Natural killer cell treated with Interleukin-12 subunit alpha and Interleukin-12 subunit beta and Interleukin-15 and Interleukin-18, amount 100 ng/mL, for 72 hours (primary cell): Measurements from ENCODE around the gene MEIS3. TPM values are rescaled to one million over a fixed set of nuclear protein-coding genes. Genes with fewer than 3 reads are reported as not detected.
A peak's percentile ranks its signal among the peaks of the same experiment; 100 is the strongest.
"Not testable (repeated sequence)": the region's sequence is repeated elsewhere in the genome, so short reads cannot be mapped to it uniquely, and the experiment has no call there.

ENCODE experiments used
- ATAC-seq, 2 donors: fragments of 150-1000 bp; cut with Tn5 transposase in 1 of 2; sonication (Bioruptor Pico), chemical (Tn5 transposase) in 1 of 2; 2 replicates each; pipeline ENCODE4 v1.10.0; 2021
- DNase-seq: peaks from one replicate; pipeline ENCODE4 v3.0.0; 2022; ENCODE audit warnings: low spot score
- H3K27ac Mint-ChIP-seq, 2 donors: 1 replicate in 1 of 2; 2 replicates in 1 of 2; pipeline ENCODE4 v1.8.0; 2022; ENCODE audit warnings: mixed read lengths in 2 of 2, mild to moderate bottlenecking in 1 of 2, moderate library complexity in 1 of 2
- H3K27me3 Mint-ChIP-seq, 2 donors: 1 replicate in 1 of 2; 2 replicates in 1 of 2; pipeline ENCODE4 v1.8.0; 2022; ENCODE audit warnings: mixed read lengths in 2 of 2
- H3K36me3 Mint-ChIP-seq: one replicate; pipeline ENCODE4 v1.8.0; 2022; ENCODE audit warnings: mixed read lengths
- H3K4me1 Mint-ChIP-seq, 2 donors: 1 replicate in 1 of 2; 2 replicates in 1 of 2; pipeline ENCODE4 v1.8.0; 2022; ENCODE audit warnings: low read depth in 2 of 2, mixed read lengths in 2 of 2, mild to moderate bottlenecking in 1 of 2
- H3K4me3 Mint-ChIP-seq: one replicate; pipeline ENCODE4 v1.8.0; 2022; ENCODE audit warnings: mixed read lengths
- H3K9me3 Mint-ChIP-seq: 2 replicates; pipeline ENCODE4 v1.8.0; 2022; ENCODE audit warnings: mixed read lengths
- total RNA-seq, 2 donors: library from RNA; stranded (reverse); gene quantifications; one replicate each; pipeline ENCODE4 v1.2.3, GENCODE V29; 2022

Gene MEIS3
- total RNA-seq, 2 donors from 2014 or later: not detected

DNA sequence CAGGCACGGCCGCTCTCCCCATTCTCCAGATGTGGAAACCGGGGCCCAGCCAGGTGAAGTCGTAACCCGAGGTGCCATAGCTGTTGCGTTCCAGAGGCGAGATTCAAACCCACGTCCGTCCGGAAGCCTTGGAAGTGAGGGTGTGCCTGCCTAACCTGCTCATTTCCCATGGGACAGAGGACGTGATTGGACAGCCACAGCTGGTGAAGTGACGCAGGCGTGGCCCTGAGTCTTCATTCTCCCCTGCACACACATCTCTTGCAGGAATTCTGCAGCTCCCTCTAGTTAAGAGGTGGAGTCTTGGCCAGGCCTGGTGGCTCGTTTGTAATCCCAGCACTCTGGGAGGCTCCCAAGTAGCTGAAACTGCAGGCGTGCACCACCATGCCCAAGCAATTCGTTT lies 16.8 kb downstream of the MEIS3 start:
- no peak for ATAC-seq
- no peak for DNase-seq
- no peak overlapping the region for H3K27ac Mint-ChIP-seq
- no peaks in the 10 kb centered on the region for H3K36me3 Mint-ChIP-seq
- H3K27me3 Mint-ChIP-seq: peaks cover 29 to 43% of the 10 kb centered on the region in 2 donors
- H3K4me3 Mint-ChIP-seq: no peak overlapping the region
- no peaks in the 10 kb centered on the region for H3K4me1 Mint-ChIP-seq
- no peaks in the 10 kb centered on the region for H3K9me3 Mint-ChIP-seq

DNA sequence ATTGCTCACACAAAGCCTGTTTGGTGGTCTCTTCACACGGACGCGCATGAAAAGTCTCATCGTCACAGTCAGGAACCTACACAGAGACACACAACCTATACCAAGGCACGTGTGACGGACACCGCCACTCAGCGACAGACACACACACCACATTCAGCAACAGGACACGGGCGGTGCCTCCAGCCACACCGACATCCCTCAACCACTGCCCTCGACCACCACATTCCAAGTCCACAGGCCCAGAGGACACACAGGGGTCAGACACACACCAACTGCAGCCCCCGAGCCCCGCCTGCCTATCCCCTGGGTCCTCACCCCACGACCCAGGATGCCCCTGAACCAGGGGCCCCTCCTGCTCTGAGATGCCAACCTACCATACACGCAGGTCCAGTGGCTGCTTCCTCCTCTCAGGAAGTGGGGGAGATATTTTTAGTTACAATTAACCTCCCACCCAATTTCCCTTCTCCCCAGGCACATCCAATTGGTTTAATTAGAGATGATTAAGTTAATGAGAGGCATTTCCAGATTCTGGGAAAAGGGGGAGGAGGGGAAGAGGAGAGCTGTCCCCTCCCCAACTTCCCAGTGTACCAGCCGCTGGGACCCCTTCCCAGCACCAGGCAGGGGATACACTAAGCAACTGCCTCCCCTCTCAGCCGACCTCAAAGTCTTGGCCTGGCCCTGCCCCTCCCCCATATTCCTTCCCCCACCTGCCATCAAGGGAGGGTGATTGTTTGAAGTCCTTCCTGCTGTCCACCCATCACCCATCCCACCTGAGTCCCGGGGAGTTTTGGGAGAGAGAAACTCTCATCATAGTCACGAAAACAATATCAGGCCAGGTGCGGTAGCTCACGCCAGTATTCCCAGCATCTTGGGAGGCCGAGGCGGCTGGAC lies 20.4 kb downstream of the MEIS3 start:
- ATAC-seq (peak in 1 of 2 donors; percentile 36), DNase-seq (no peak)
- no peaks in the 10 kb centered on the region for H3K36me3 Mint-ChIP-seq
- H3K9me3 Mint-ChIP-seq: no peaks in the 10 kb centered on the region
- peaks cover 21 to 26% of the 10 kb centered on the region in 2 donors for H3K27me3 Mint-ChIP-seq
- no peak overlapping the region for H3K4me3 Mint-ChIP-seq
- no peak overlapping the region for H3K27ac Mint-ChIP-seq
- H3K4me1 Mint-ChIP-seq: no peaks in the 10 kb centered on the region

DNA sequence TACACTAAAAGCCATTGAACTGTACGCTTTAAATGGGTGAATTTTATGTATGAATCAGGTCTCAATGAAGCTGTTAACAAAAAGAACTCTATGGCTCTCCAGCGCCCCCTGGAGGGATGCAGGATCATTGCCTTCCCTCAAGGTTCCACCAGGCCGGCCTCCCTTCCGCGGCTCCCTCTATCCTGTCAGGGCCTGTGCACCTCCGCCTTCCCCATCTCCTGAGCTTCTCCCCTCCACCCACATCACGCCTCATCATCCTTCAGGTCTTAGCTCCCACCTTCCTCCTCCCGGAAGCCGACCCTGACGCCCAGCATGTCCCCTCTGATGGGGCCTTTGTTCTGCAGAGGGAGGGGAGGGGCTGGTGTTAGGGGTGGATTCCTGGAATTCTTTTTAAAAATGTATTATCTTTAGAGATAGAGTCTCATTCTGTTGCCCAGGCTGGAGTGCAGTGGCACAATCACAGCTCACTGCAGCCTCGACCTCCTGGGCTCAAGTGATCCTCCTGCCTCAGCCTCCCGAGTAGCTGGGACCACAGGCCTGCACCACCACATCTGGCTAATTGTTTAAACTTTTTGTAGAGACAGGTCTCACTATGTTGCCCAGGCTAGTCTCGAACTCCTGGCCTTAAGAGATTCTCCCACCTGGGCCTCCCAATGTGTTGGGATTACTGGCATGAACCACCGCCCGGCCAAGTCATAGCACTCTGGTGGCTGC lies 27.7 kb downstream of the MEIS3 start:
- Mint-ChIP-seq H3K36me3 (no peaks in the 10 kb centered on the region), H3K27ac (no peak overlapping the region), H3K4me1 (peaks cover 10 to 17% of the 10 kb centered on the region in 2 donors), H3K4me3 (no peak overlapping the region), H3K9me3 (no peaks in the 10 kb centered on the region), H3K27me3 (peaks cover 11 to 25% of the 10 kb centered on the region in 2 donors)
- ATAC-seq (peak; percentile 73 to 76), DNase-seq (peak; percentile 77)

DNA sequence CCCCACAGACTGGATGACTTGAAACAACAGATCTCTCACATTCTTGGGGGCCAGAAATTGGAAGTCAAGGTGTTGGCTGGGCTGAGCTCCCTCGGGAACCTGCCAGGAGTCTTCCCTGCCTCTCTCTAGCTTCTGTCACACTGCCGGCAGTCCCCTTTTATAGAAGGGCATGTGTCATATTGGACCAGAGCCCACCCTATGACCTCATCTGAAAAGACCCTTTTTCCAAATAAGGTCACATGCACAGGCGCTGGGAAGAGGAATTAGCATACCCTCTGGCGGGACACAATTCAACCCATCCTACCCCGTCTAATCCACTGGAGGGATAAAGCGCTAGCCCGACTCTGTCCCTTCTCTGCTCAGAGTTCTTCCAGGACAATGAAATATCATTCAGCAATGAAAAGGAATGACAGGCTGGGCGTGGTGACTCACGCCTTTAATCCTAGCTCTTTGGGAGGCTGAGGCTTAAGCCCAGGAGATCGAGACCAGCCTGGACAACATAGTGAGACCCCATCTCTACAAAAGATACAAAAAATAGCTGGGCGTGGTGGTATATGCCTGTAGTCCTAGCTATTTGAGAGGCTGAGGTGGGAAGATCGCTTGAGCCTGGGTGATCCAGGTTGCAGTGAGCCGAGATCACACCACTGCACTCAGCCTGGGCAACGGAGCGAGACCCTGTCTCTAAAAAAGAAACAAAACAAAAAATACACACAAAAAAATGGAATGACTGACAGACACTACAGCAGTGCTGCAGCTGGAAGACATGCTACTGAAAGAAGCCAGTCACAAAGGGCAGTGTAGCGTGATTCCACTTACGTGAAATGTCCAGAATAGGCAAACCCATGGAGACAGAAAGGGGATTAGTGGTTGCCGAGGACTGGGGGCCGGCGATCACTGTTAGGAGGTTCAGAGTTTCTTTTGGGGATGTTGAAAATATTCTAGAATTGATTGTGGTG lies 28.5 kb downstream of the MEIS3 start:
- peak overlapping the region; percentile 47 to 66 for H3K27ac Mint-ChIP-seq
- ATAC-seq: no peak
- DNase-seq: no peak
- no peaks in the 10 kb centered on the region for H3K36me3 Mint-ChIP-seq
- H3K4me3 Mint-ChIP-seq: no peak overlapping the region
- peaks cover 11 to 20% of the 10 kb centered on the region in 2 donors for H3K27me3 Mint-ChIP-seq
- H3K9me3 Mint-ChIP-seq: no peaks in the 10 kb centered on the region
- peaks cover 10 to 17% of the 10 kb centered on the region in 2 donors for H3K4me1 Mint-ChIP-seq

DNA sequence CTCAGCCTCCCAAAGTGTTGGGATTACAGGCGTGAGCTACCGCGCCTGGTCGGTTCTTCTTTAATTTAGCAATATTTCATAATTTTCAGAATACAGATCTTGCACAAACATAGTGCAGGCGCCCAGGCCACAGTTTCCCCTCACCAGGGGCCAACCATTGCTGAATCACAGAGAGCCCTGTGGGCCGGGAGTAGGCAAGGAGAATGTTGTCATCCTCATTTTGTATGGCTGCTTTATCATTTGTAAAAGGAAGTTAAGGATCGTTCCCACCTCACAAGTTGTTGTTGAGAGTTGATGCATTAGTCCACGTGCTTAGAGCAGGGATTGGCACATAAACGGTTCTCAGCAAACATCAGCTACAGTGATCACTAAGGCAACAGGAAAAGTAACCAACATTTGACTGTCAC lies 30.2 kb downstream of the MEIS3 start:
- Mint-ChIP-seq H3K27me3 (peaks cover 6 to 13% of the 10 kb centered on the region in 2 donors), H3K9me3 (no peaks in the 10 kb centered on the region), H3K27ac (peak overlapping the region in 1 of 2 donors; percentile 66), H3K4me3 (peak overlapping the region; percentile 45), H3K36me3 (no peaks in the 10 kb centered on the region), H3K4me1 (peaks cover 10 to 17% of the 10 kb centered on the region in 2 donors)
- ATAC-seq (peak; percentile 68 to 74), DNase-seq (no peak)

DNA sequence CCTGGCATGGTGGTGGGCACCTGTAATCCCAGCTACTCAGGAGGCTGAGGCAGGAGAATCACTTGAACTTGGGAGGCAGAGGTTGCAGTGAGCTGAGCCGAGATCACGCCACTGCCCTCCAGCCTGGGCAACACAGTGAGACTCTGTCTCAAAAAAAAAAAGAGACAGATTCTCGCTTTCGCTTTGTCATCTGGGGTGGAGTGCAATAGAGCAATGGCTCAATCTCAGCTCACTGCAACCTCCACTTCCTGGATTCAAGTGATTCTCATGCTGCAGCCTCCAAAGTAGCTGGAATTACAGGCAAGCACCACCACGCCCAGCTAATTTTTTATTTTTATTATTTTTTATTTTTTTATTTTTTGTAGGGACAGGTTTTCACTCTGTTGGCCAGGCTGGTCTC lies 30.6 kb downstream of the MEIS3 start:
- not testable (repeated sequence) for H3K36me3 Mint-ChIP-seq, H3K9me3 Mint-ChIP-seq, H3K4me3 Mint-ChIP-seq, H3K27me3 Mint-ChIP-seq, DNase-seq
- peak; percentile 78 to 79 for ATAC-seq
- peak overlapping the region in 1 of 2 donors; percentile 66 for H3K27ac Mint-ChIP-seq
- peaks cover 10 to 17% of the 10 kb centered on the region in 2 donors for H3K4me1 Mint-ChIP-seq

DNA sequence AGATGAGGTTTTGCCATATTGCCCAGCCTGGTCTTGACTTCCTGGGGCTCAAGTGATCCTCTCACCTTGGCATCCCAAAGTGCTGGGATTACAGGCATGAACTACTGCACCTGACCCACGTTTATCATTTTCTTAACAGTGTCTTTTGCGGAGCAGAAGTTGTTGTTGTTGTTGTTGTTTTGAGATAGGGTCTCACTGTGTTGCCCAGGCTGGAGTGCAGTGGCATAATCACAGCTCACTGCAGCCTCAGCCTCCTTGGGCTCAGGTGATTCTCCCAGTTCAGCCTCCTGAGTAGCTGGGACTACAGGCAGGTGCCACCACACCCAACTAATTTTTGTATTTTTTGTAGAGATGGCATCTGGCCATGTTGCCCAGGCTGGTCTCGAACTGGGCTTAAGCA lies 31.7 kb downstream of the MEIS3 start:
- H3K27ac Mint-ChIP-seq: peak overlapping the region in 1 of 2 donors; percentile 27
- not testable (repeated sequence) for ATAC-seq, H3K4me3 Mint-ChIP-seq, H3K27me3 Mint-ChIP-seq, DNase-seq, H3K9me3 Mint-ChIP-seq, H3K36me3 Mint-ChIP-seq
- peaks cover 17 to 23% of the 10 kb centered on the region in 2 donors for H3K4me1 Mint-ChIP-seq

DNA sequence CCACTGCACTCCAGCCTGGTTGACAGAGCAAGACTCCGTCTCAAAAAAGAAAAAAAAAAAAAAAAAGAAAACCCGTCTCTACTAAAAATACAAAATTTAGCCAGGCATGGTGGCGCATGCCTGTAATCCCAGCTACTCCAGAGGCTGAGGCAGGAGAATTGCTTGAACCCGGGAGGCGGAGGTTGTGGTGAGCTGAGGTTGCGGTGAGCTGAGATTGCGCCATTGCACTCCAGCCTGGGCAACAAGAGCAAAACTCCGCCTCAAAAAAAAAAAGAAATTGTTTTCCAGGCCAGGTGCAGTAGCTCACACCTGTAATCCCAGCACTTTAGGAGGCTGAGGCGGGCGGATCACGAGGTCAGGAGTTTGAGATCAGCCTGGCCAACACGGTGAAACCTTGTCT lies 32.7 kb downstream of the MEIS3 start:
- H3K4me3 Mint-ChIP-seq, ATAC-seq, H3K9me3 Mint-ChIP-seq, DNase-seq, H3K36me3 Mint-ChIP-seq, H3K27ac Mint-ChIP-seq, H3K27me3 Mint-ChIP-seq: not testable (repeated sequence)
- peaks cover 25 to 31% of the 10 kb centered on the region in 2 donors for H3K4me1 Mint-ChIP-seq

DNA sequence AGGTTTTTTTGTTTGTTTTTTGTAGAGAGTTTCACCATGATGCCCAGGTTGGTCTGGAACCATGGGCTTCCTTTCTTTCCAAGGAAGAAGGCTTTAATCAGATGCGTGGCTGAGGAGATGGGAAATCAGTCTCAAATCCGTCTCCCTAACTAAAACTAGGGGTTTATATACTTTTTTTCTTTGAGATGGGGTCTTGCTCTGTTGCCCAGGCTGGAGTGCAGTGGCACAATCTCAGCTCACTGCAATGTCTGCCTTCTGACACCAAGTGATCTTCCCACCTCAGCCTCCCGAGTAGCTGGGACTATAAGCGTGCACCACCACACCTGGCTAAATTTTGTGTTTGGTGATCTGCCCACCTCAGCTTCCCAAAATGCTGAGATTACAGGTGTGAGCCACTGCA lies 34.8 kb downstream of the MEIS3 start:
- not testable (repeated sequence) for DNase-seq, H3K4me3 Mint-ChIP-seq, H3K36me3 Mint-ChIP-seq, ATAC-seq, H3K27me3 Mint-ChIP-seq, H3K27ac Mint-ChIP-seq, H3K9me3 Mint-ChIP-seq
- H3K4me1 Mint-ChIP-seq: peaks cover 26 to 32% of the 10 kb centered on the region in 2 donors

DNA sequence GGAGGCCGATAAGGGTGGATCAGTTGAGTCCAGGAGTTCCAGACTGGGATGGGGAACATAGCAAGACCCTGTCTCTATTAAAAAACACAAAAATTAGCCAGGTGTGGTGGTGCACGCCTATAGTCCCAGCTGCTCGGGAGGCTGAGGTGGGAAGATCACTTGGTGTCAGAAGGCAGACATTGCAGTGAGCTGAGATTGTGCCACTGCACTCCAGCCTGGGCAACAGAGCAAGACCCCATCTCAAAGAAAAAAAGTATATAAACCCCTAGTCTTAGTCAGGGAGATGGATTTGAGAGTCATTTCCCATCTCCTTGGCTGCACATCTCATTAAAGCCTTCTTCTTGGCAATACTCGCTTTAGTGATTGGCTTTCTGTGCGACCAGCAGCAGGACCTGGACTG lies 35.4 kb downstream of the MEIS3 start:
- H3K36me3 Mint-ChIP-seq, H3K9me3 Mint-ChIP-seq, H3K27me3 Mint-ChIP-seq, H3K4me3 Mint-ChIP-seq, H3K27ac Mint-ChIP-seq, DNase-seq, ATAC-seq: not testable (repeated sequence)
- peaks cover 20 to 29% of the 10 kb centered on the region in 2 donors for H3K4me1 Mint-ChIP-seq

DNA sequence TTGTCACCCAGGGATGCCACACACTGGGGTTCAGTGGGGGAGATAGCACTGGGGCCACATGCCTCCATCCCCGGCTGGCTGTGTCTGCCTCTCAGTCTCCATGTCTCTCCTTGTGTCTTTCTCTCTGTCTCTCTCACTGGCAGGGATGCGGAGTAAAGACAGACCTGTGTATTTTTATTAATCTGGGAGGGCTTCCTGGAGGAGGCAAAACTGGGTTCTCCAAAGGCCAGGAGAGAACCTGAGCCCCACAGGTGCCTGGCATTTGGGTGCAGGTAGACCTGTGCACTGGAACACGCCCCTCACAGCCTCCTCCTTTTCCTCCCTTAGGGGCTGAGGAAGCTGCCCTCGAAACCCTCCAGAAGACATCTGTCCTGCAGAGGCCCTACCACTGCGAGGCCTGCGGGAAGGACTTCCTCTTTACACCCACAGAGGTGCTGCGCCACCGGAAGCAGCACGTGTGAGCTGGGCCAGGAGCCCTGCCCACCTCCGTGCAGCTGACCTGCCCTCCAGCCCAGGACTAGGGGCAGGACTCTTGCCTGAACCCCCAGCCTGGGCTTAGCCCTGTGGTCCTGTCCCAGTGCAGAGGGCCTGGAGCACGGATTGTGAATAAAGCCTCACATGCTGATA lies 37.6 kb downstream of the MEIS3 start:
- no peaks in the 10 kb centered on the region for H3K9me3 Mint-ChIP-seq
- H3K36me3 Mint-ChIP-seq: peaks cover 6% of the 10 kb centered on the region
- H3K4me1 Mint-ChIP-seq: peaks cover 20 to 27% of the 10 kb centered on the region in 2 donors
- H3K27ac Mint-ChIP-seq: peak overlapping the region in 1 of 2 donors; percentile 51
- H3K4me3 Mint-ChIP-seq: peak overlapping the region; percentile 37
- ATAC-seq (peak; percentile 86 to 87), DNase-seq (peak; percentile 73)
- H3K27me3 Mint-ChIP-seq: no peaks in the 10 kb centered on the region

DNA sequence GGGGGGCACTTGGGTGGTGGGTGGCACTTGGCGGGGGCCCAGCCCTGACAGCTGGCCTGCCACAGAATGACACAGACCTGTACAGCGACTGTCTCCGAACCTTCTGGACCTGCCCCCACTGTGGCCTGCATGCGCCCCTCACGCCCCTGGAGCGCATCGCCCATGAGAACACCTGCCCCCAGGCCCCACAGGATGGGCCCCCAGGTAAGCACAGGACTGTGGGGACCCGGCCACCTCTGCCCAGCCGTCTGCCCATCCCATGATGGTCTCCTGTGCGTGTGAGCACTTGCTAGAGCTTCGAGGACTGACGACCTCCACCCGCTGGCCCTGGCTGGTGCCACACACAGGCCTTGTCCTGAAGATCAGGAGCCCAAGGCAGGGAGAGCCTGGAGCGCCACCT lies 38.2 kb downstream of the MEIS3 start:
- Mint-ChIP-seq H3K9me3 (no peaks in the 10 kb centered on the region), H3K4me3 (peak overlapping the region; percentile 37), H3K27me3 (no peaks in the 10 kb centered on the region), H3K27ac (no peak overlapping the region), H3K4me1 (peaks cover 20 to 27% of the 10 kb centered on the region in 2 donors), H3K36me3 (peaks cover 6% of the 10 kb centered on the region)
- ATAC-seq (no peak), DNase-seq (no peak)

DNA sequence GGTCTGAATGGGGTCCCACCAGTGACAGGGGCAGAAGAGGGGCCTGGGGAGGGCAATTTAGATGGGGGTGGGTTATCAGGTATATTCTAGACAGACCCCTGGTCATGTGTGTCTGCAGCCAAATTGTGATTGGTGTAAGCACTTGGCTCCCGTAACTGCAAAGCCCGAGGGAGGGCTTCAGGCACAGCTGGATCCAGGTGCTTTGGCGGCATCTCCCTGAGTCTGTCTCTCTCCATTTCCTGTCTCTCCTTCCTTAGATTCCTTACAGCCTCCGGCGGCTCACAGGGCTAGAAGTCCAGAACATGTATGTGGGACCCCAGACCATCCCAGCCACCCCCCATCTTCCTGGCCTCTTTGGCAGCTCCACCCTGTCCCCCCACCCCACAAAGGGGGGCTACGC lies 38.8 kb downstream of the MEIS3 start:
- H3K36me3 Mint-ChIP-seq: peaks cover 6% of the 10 kb centered on the region
- no peaks in the 10 kb centered on the region for H3K27me3 Mint-ChIP-seq
- H3K9me3 Mint-ChIP-seq: no peaks in the 10 kb centered on the region
- peaks cover 20 to 27% of the 10 kb centered on the region in 2 donors for H3K4me1 Mint-ChIP-seq
- H3K27ac Mint-ChIP-seq: no peak overlapping the region
- DNase-seq (no peak), ATAC-seq (no peak)
- no peak overlapping the region for H3K4me3 Mint-ChIP-seq
